HepG2 (cell line): Measurements from ENCODE around the gene HNRNPC. TPM values are rescaled to one million over a fixed set of nuclear protein-coding genes. Genes with fewer than 3 reads are reported as not detected.

Experiments
- HHEX ChIP-seq: IDR thresholded peaks from 2 replicates; pipeline ENCODE4 v1.6.1; 2016; ENCODE audit warnings: control low read depth
- KDM5A ChIP-seq: fragments of 200-600 bp; sonication (generic); IDR thresholded peaks from 2 replicates; pipeline ENCODE4 v1.7.0; 2018; ENCODE audit warnings: antibody characterized with exemption, mild to moderate bottlenecking, low read length, borderline replicate concordance
- MTA3 ChIP-seq: sonication (generic); formaldehyde crosslinking; IDR thresholded peaks from 2 replicates; pipeline ENCODE4 v1.4.0; 2020; ENCODE audit warnings: missing genetic modification reagents
- PTBP1 ChIP-seq: fragments of 200-400 bp; formaldehyde crosslinking; IDR thresholded peaks from 2 replicates; pipeline ENCODE4 v1.6.1; 2018; ENCODE audit warnings: low read length, low read depth; ENCODE audit not compliant: poor library complexity, severe bottlenecking
- REST ChIP-seq, 2 experiments: IDR thresholded peaks; 2 replicates each; pipeline ENCODE4 v1.6.1; 2011 to 2012; ENCODE audit warnings: low read length in 2 of 2, borderline replicate concordance in 1 of 2, low read depth in 1 of 2, mild to moderate bottlenecking in 1 of 2, moderate library complexity in 1 of 2
- SAFB2 ChIP-seq: sonication (generic); formaldehyde crosslinking; IDR thresholded peaks from 2 replicates; pipeline ENCODE4 v1.5.1; 2020; ENCODE audit warnings: missing genetic modification reagents, low read depth, mild to moderate bottlenecking, borderline replicate concordance
- SMARCC2 ChIP-seq: fragments of 450-650 bp; IDR thresholded peaks from 2 replicates; pipeline ENCODE4 v1.6.1; 2017; ENCODE audit warnings: antibody characterized with exemption, mild to moderate bottlenecking
- SPEN ChIP-seq: sonication (generic); formaldehyde crosslinking; IDR thresholded peaks from 2 replicates; pipeline ENCODE4 v1.5.1; 2020; ENCODE audit warnings: low read depth, mild to moderate bottlenecking, missing genetic modification reagents
- STAT5B ChIP-seq: sonication (generic); formaldehyde crosslinking; IDR thresholded peaks from 2 replicates; pipeline ENCODE4 v1.4.0; 2020; ENCODE audit warnings: missing genetic modification reagents
- TBP ChIP-seq: sonication (generic); formaldehyde crosslinking; IDR thresholded peaks from 2 replicates; pipeline ENCODE4 v1.5.0; 2020; ENCODE audit warnings: missing genetic modification reagents
- ZBTB33 ChIP-seq: sonication (generic); formaldehyde crosslinking; IDR thresholded peaks from 2 replicates; pipeline ENCODE4 v1.4.0; 2020; ENCODE audit warnings: missing genetic modification reagents
- ZFP41 ChIP-seq: sonication (generic); formaldehyde crosslinking; IDR thresholded peaks from 2 replicates; pipeline ENCODE4 v1.4.0; 2020; ENCODE audit warnings: mild to moderate bottlenecking, missing genetic modification reagents, borderline replicate concordance
- ZNF367 ChIP-seq: sonication (generic); formaldehyde crosslinking; IDR thresholded peaks from 2 replicates; pipeline ENCODE4 v1.4.0; 2020; ENCODE audit warnings: missing genetic modification reagents, borderline replicate concordance
- ZNF510 ChIP-seq: sonication (generic); formaldehyde crosslinking; IDR thresholded peaks from 2 replicates; pipeline ENCODE4 v1.4.0; 2020; ENCODE audit warnings: low read depth, mild to moderate bottlenecking, missing genetic modification reagents
- ZNF710 ChIP-seq: sonication (generic); formaldehyde crosslinking; IDR thresholded peaks from 2 replicates; pipeline ENCODE4 v1.5.0; 2020; ENCODE audit warnings: mild to moderate bottlenecking, missing genetic modification reagents, borderline replicate concordance
- polyA plus RNA-seq, 8 experiments: library from polyadenylated mRNA; depleted of rRNA in 3 of 8; stranded (reverse) in 7 of 8; unstranded in 1 of 8; fragments of >200 nt; fragmentation: Illumina TruSeq in 4 of 8; extraction: Trizol in 4 of 8; gene quantifications; 2 replicates each; pipeline versions ENCODE4 v1.2.1 to v1.2.3, GENCODE V29; 2011 to 2016; ENCODE audit warnings: low read depth in 4 of 8, missing spikeins in 1 of 8, mixed read lengths in 1 of 8; ENCODE audit not compliant: insufficient read depth in 1 of 8
- total RNA-seq, 5 experiments: library from RNA; depleted of rRNA; stranded (reverse); fragments of >200 nt; fragmentation: Illumina TruSeq; extraction: Trizol; gene quantifications; 2 replicates each; pipeline ENCODE4 v1.2.3, GENCODE V29; 2016; ENCODE audit warnings: low read depth in 1 of 5
- TF ChIP-seq, protein P1 (sequence below): sonication (generic); formaldehyde crosslinking; IDR thresholded peaks from 2 replicates; pipeline ENCODE4 v1.5.1; 2020; ENCODE audit warnings: missing genetic modification reagents, mild to moderate bottlenecking, borderline replicate concordance

Gene HNRNPC
- total and polyA plus RNA-seq, 2 of the 13 experiments (the other 11 are each of a cell fraction or from before 2014, with no cell fraction given): 628 to 1,099 TPM

GRCh38 chr14:21205678-21206581 lies 63.3 kb downstream of the HNRNPC start (continued):
- TF ChIP-seq, protein P1, sequence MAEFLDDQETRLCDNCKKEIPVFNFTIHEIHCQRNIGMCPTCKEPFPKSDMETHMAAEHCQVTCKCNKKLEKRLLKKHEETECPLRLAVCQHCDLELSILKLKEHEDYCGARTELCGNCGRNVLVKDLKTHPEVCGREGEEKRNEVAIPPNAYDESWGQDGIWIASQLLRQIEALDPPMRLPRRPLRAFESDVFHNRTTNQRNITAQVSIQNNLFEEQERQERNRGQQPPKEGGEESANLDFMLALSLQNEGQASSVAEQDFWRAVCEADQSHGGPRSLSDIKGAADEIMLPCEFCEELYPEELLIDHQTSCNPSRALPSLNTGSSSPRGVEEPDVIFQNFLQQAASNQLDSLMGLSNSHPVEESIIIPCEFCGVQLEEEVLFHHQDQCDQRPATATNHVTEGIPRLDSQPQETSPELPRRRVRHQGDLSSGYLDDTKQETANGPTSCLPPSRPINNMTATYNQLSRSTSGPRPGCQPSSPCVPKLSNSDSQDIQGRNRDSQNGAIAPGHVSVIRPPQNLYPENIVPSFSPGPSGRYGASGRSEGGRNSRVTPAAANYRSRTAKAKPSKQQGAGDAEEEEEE (CRISPR knock-in tag): no peak
- TF ChIP-seq ZBTB33 (CRISPR knock-in tag) (no peak), ZNF710 (no peak), KDM5A (no peak), REST (IDR thresholded peaks at IDR 0.05; ENCODE audit: borderline replicate concordance in 1 of 2, low read depth in 1 of 2, low read length in 2 of 2) (no peak), PTBP1 (no peak), SMARCC2 (no peak), ZNF367 (no peak), MTA3 (CRISPR knock-in tag) (no peak), STAT5B (CRISPR knock-in tag) (no peak), SPEN (CRISPR knock-in tag) (0 out of 2 replicates have a peak, but pooled peaks have one; percentile 28), ZFP41 (CRISPR knock-in tag) (no peak), TBP (CRISPR knock-in tag) (no peak), SAFB2 (CRISPR knock-in tag) (no peak), HHEX (CRISPR knock-in tag) (no peak), ZNF510 (CRISPR knock-in tag) (no peak)
